ENCODE results near the gene PGM1. TPM values are rescaled to one million over a fixed set of nuclear protein-coding genes. Genes with fewer than 3 reads are reported as not detected.

Gene PGM1
- polyA plus RNA-seq, 3 donors = 8.2 to 39.8 (median 28.7) TPM

GRCh38 chr1:63633281-63633680 lies 40.1 kb downstream of the PGM1 start:
- Mint-ChIP-seq H3K36me3 (peaks cover 81 to 87% of the 10 kb centered on the region in 2 donors), H3K4me3 (no peak overlapping the region), H3K9me3 (no peaks in the 10 kb centered on the region), H3K4me1 (no peaks in the 10 kb centered on the region), H3K27me3 (ENCODE audit: low read depth in 3 of 3) (no peaks in the 10 kb centered on the region), H3K27ac (peak overlapping the region in 2 of 7 donors; percentile 22 to 75)
- H3K27me3 ChIP-seq (ENCODE audit: control insufficient read depth in 2 of 2, insufficient read depth in 2 of 2, low read length in 2 of 2) = no peaks in the 10 kb centered on the region
- no peak for DNase-seq
- intact Hi-C loops (cut with micrococcal nuclease) = no loop called here
- no peak overlapping the region for H3K4me3 ChIP-seq (replicated peaks in 1 of 3; ENCODE audit: low read depth in 2 of 3, low read length in 3 of 3)
- WGBS (ENCODE audit: insufficient coverage) = 100% methylated on average over 2 of the region's 4 CpGs
- no peaks in the 10 kb centered on the region for H3K79me2 ChIP-seq (ENCODE audit: insufficient read depth, low read length)
- H3K9ac ChIP-seq (ENCODE audit: insufficient read depth, low read length, poor library complexity, severe bottlenecking) = no peak overlapping the region
- H2AFZ ChIP-seq (ENCODE audit: insufficient read depth, low read depth, low read length, poor library complexity, severe bottlenecking) = no peak overlapping the region
- H3K4me2 ChIP-seq (replicated peaks; ENCODE audit: extremely low read depth, low read length, poor library complexity, severe bottlenecking) = no peak overlapping the region
- TF ChIP-seq CTCF (IDR thresholded peaks at IDR 0.05) = no peak
- H3K4me1 ChIP-seq (ENCODE audit: control insufficient read depth in 1 of 2, insufficient read depth in 2 of 2, low read length in 2 of 2) = no peaks in the 10 kb centered on the region
- peaks cover 62 to 78% of the 10 kb centered on the region in 2 donors for H3K36me3 ChIP-seq (replicated peaks in 1 of 2; ENCODE audit: control insufficient read depth in 1 of 2, insufficient read depth in 2 of 2, low read length in 2 of 2)
- no peak overlapping the region for H3K27ac ChIP-seq (ENCODE audit: low read depth in 1 of 2, low read length in 2 of 2)
- no peaks in the 10 kb centered on the region for H3K9me3 ChIP-seq (replicated peaks in 1 of 2; ENCODE audit: control insufficient read depth in 1 of 2, insufficient read depth in 1 of 2, low read length in 2 of 2)
- H4K20me1 ChIP-seq (ENCODE audit: insufficient read depth, low read length) = no peaks in the 10 kb centered on the region

GRCh38 chr1:63634471-63634870 lies 41.3 kb downstream of the PGM1 start:
- Histone ChIP-seq H3K4me2 (replicated peaks; ENCODE audit: extremely low read depth, low read length, poor library complexity, severe bottlenecking) (no peak overlapping the region), H3K9me3 (replicated peaks in 1 of 2; ENCODE audit: control insufficient read depth in 1 of 2, insufficient read depth in 1 of 2, low read length in 2 of 2) (no peaks in the 10 kb centered on the region), H3K9ac (ENCODE audit: insufficient read depth, low read length, poor library complexity, severe bottlenecking) (no peak overlapping the region), H3K79me2 (ENCODE audit: insufficient read depth, low read length) (no peaks in the 10 kb centered on the region), H2AFZ (ENCODE audit: insufficient read depth, low read depth, low read length, poor library complexity, severe bottlenecking) (no peak overlapping the region), H4K20me1 (ENCODE audit: insufficient read depth, low read length) (no peaks in the 10 kb centered on the region), H3K4me3 (replicated peaks in 1 of 3; ENCODE audit: low read depth in 2 of 3, low read length in 3 of 3) (no peak overlapping the region), H3K4me1 (ENCODE audit: control insufficient read depth in 1 of 2, insufficient read depth in 2 of 2, low read length in 2 of 2) (no peaks in the 10 kb centered on the region), H3K27ac (ENCODE audit: low read depth in 1 of 2, low read length in 2 of 2) (no peak overlapping the region), H3K27me3 (ENCODE audit: control insufficient read depth in 2 of 2, insufficient read depth in 2 of 2, low read length in 2 of 2) (no peaks in the 10 kb centered on the region), H3K36me3 (replicated peaks in 1 of 2; ENCODE audit: control insufficient read depth in 1 of 2, insufficient read depth in 2 of 2, low read length in 2 of 2) (peaks cover 61 to 87% of the 10 kb centered on the region in 2 donors)
- 100% methylated on average over 1 of the region's 4 CpGs for WGBS (ENCODE audit: insufficient coverage)
- no peaks in the 10 kb centered on the region for H3K9me3 Mint-ChIP-seq
- no peak for TF ChIP-seq CTCF (IDR thresholded peaks at IDR 0.05)
- H3K36me3 Mint-ChIP-seq = peaks cover 90 to 92% of the 10 kb centered on the region in 2 donors
- intact Hi-C loops (cut with micrococcal nuclease) = no loop called here
- no peaks in the 10 kb centered on the region for H3K27me3 Mint-ChIP-seq (ENCODE audit: low read depth in 3 of 3)
- no peak for DNase-seq
- no peak overlapping the region for H3K4me3 Mint-ChIP-seq
- no peak overlapping the region for H3K27ac Mint-ChIP-seq
- H3K4me1 Mint-ChIP-seq = no peaks in the 10 kb centered on the region

Measured in CD14-positive monocyte (primary cell).